HCT116 (cell line): ENCODE measurements around the gene RAI1. TPM values are rescaled to one million over a fixed set of nuclear protein-coding genes. Genes with fewer than 3 reads are reported as not detected.

Source experiments
- ATAC-seq: fragments of 200-7000 bp; cut with Tn5 transposase; 2 replicates; pipeline ENCODE4 v1.9.1; 2020; ENCODE audit warnings: mild to moderate bottlenecking, moderate library complexity
- BruUV-seq: library from RNA; stranded (reverse); fragments of 400-500 nt; replicated peaks from 2 replicates; lab custom pipeline; 2021; lab: Mats Ljungman, UMichigan
- CTCF ChIA-PET: fragments of 300-600 bp; sonication (Branson Sonifier 250); formaldehyde crosslinking; loops from one replicate; lab custom pipeline; 2021; ENCODE audit warnings: antibody characterized with exemption; lab: Charles Lee
- POLR2A ChIA-PET: fragments of 300-600, 350-600 bp; sonication (Branson Sonifier 250); formaldehyde crosslinking; loops from one replicate; lab custom pipeline; 2021; ENCODE audit warnings: antibody characterized with exemption; lab: Charles Lee
- RAD21 ChIA-PET, 2 experiments: fragments of 300-600 bp; sonication (Branson Sonifier 250); formaldehyde crosslinking; loops; one replicate each; lab custom pipeline; 2023; ENCODE audit warnings: low total read pairs in 2 of 2; ENCODE audit not compliant: uncharacterized antibody in 2 of 2, unreplicated experiment in 2 of 2, low non-redundant PET in 1 of 2; lab: Charles Lee
- DNase-seq: peaks from one replicate; pipeline ENCODE4 v3.0.0-alpha.2; 2010; ENCODE audit warnings: low read depth, low spot score
- H2AFZ ChIP-seq: fragments of 200-600 bp; shearing (Covaris generic), sonication (generic); 2 replicates; pipeline ENCODE4 v1.6.1; 2017; ENCODE audit warnings: low read depth, mixed run types, mixed read lengths, antibody characterized with exemption, low read length; ENCODE audit not compliant: poor library complexity, severe bottlenecking
- H3K27ac ChIP-seq: 2 replicates; pipeline ENCODE4 v1.5.1; 2012; ENCODE audit warnings: low read depth, low read length
- H3K27me3 ChIP-seq: fragments of 200-600 bp; sonication (generic); 2 replicates; pipeline ENCODE4 v1.6.1; 2016; ENCODE audit warnings: mixed run types, low read length, mixed read lengths; ENCODE audit not compliant: insufficient read depth
- H3K36me3 ChIP-seq, 2 experiments: fragments of 200-500 bp in 1 of 2; fragments of 200-600 bp in 1 of 2; sonication (Bioruptor generic) in 1 of 2; sonication (generic) in 1 of 2; 2 replicates each; pipeline versions ENCODE4 v1.5.1 to v1.6.1; 2014 to 2016; ENCODE audit warnings: low read length in 2 of 2, inconsistent platforms in 1 of 2, mixed read lengths in 1 of 2, mixed run types in 1 of 2; ENCODE audit not compliant: insufficient read depth in 2 of 2, control insufficient read depth in 1 of 2
- H3K4me1 ChIP-seq, 2 experiments: fragments of 200-600 bp in 1 of 2; sonication (generic) in 1 of 2; 2 replicates each; pipeline versions ENCODE4 v1.5.1 to v1.6.1; 2012 to 2017; ENCODE audit warnings: low read length in 2 of 2, inconsistent platforms in 1 of 2, mild to moderate bottlenecking in 1 of 2, mixed read lengths in 1 of 2, mixed run types in 1 of 2, moderate library complexity in 1 of 2; ENCODE audit not compliant: insufficient read depth in 2 of 2, control insufficient read depth in 1 of 2
- H3K4me2 ChIP-seq: fragments of 200-600 bp; sonication (generic); 2 replicates; pipeline ENCODE4 v1.6.1; 2017; ENCODE audit warnings: mixed run types, low read length, mixed read lengths
- H3K4me3 ChIP-seq, 2 experiments: fragments of 200-600 bp in 1 of 2; sonication (generic) in 1 of 2; replicated peaks in 1 of 2; 2 replicates each; pipeline ENCODE4 v1.5.1; 2011 to 2016; ENCODE audit warnings: low read length in 2 of 2, control low read depth in 1 of 2, low read depth in 1 of 2, mild to moderate bottlenecking in 1 of 2, mixed read lengths in 1 of 2, mixed run types in 1 of 2
- H3K79me2 ChIP-seq: fragments of 200-600 bp; sonication (generic); 2 replicates; pipeline ENCODE4 v1.6.1; 2017; ENCODE audit warnings: mild to moderate bottlenecking, mixed run types, low read length, moderate library complexity, mixed read lengths; ENCODE audit not compliant: insufficient read depth
- H3K9ac ChIP-seq: fragments of 200-600 bp; sonication (generic); 2 replicates; pipeline ENCODE4 v1.6.1; 2016; ENCODE audit warnings: low read length, mixed read lengths
- H3K9me2 ChIP-seq: fragments of 200-600 bp; sonication (generic), shearing (Covaris generic); 2 replicates; pipeline ENCODE4 v1.6.1; 2017; ENCODE audit warnings: mixed run types, mild to moderate bottlenecking, moderate library complexity; ENCODE audit not compliant: insufficient read depth
- H3K9me3 ChIP-seq, 2 experiments: fragments of 200-500 bp in 1 of 2; fragments of 200-600 bp in 1 of 2; sonication (Bioruptor generic) in 1 of 2; sonication (generic) in 1 of 2; 2 replicates each; pipeline ENCODE4 v1.6.1; 2014 to 2017; ENCODE audit warnings: low read length in 2 of 2, mixed read lengths in 2 of 2, inconsistent platforms in 1 of 2, low read depth in 1 of 2, mild to moderate bottlenecking in 1 of 2, mixed run types in 1 of 2, moderate library complexity in 1 of 2; ENCODE audit not compliant: control insufficient read depth in 1 of 2, insufficient read depth in 1 of 2
- H4K20me1 ChIP-seq: fragments of 200-600 bp; sonication (generic), shearing (Covaris generic); 2 replicates; pipeline ENCODE4 v1.6.1; 2017; ENCODE audit warnings: mixed run types, mild to moderate bottlenecking, moderate library complexity; ENCODE audit not compliant: insufficient read depth
- POLR2A ChIP-seq: IDR thresholded peaks from 2 replicates; pipeline ENCODE4 v1.7.0; 2011; ENCODE audit warnings: borderline replicate concordance; ENCODE audit not compliant: insufficient read depth, insufficient read length; ENCODE audit errors: extremely low read depth
- POLR2AphosphoS5 ChIP-seq: IDR thresholded peaks from 2 replicates; pipeline ENCODE4 v1.6.1; 2011; ENCODE audit warnings: mild to moderate bottlenecking, low read depth, low read length, moderate library complexity
- RAD21 ChIP-seq: IDR thresholded peaks from 2 replicates; pipeline ENCODE4 v1.6.1; 2012; ENCODE audit warnings: low read depth, mild to moderate bottlenecking
- SIN3A ChIP-seq: IDR thresholded peaks from 2 replicates; pipeline ENCODE4 v1.6.1; 2012; ENCODE audit warnings: low read depth
- YY1 ChIP-seq: IDR thresholded peaks from 2 replicates; pipeline ENCODE4 v1.6.1; 2011; ENCODE audit warnings: low read length, low read depth, moderate library complexity, mild to moderate bottlenecking; ENCODE audit not compliant: insufficient replicate concordance; ENCODE audit errors: extremely low read depth
- intact Hi-C: fragments of 100-400 bp; cut with micrococcal nuclease; formaldehyde crosslinking; loops from 2 replicates; pipeline ENCODE4 v1.10.0; 2022
- total RNA-seq: library from RNA; stranded (reverse); gene quantifications from one replicate; pipeline ENCODE4 v1.2.1, GENCODE V29; 2021; ENCODE audit not compliant: unreplicated experiment
- TF ChIP-seq, protein P1 (sequence below): IDR thresholded peaks from 2 replicates; pipeline ENCODE4 v1.6.1; 2012; ENCODE audit warnings: low read depth
- TF ChIP-seq, protein P2 (sequence below): IDR thresholded peaks from 2 replicates; pipeline ENCODE4 v1.6.1; 2011; ENCODE audit warnings: mild to moderate bottlenecking, low read length, moderate library complexity; ENCODE audit not compliant: insufficient replicate concordance; ENCODE audit errors: extremely low read depth
- TF ChIP-seq, protein P3 (sequence below): IDR thresholded peaks from 2 replicates; pipeline ENCODE4 v1.6.1; 2012

Gene RAI1
- total RNA-seq, 1 experiment from 2014 or later = 38.5 TPM

DNA sequence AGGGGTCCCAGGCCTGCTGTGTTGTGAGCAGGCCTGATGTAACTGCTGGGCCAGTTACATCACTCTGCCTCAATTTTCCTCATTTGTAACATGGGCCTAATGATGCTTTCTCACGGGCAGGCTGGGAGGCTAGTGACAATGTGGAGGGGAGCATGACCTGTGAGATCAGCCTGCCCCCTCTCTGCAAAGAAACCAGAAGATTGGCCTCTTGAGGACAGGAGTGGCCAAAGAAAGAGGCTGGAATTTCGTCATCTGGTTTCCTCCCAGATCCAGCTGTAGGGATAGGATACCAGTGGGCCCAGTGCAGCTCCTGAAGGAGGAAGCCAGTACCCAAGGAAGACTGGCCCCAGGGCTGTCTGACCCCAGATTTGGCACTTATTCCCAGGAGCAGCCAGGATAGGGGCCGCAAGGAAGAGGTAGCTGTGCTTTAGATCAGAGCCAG lies 156.1 kb downstream of the RAI1 start:
- BruUV-seq = TSS peak; percentile 71
- intact Hi-C loops = loop anchor here (10.0 kb wide), 1 partner anchor 153 kb away; the partner anchor contains the start of gene RAI1
- RAD21 ChIA-PET = no interaction called here

More for the DNA sequence above, 156.1 kb downstream of the RAI1 start:
- peak overlapping the region; percentile 98 for H3K27ac ChIP-seq
- peak; percentile 69 for DNase-seq
- TF ChIP-seq, protein P1, sequence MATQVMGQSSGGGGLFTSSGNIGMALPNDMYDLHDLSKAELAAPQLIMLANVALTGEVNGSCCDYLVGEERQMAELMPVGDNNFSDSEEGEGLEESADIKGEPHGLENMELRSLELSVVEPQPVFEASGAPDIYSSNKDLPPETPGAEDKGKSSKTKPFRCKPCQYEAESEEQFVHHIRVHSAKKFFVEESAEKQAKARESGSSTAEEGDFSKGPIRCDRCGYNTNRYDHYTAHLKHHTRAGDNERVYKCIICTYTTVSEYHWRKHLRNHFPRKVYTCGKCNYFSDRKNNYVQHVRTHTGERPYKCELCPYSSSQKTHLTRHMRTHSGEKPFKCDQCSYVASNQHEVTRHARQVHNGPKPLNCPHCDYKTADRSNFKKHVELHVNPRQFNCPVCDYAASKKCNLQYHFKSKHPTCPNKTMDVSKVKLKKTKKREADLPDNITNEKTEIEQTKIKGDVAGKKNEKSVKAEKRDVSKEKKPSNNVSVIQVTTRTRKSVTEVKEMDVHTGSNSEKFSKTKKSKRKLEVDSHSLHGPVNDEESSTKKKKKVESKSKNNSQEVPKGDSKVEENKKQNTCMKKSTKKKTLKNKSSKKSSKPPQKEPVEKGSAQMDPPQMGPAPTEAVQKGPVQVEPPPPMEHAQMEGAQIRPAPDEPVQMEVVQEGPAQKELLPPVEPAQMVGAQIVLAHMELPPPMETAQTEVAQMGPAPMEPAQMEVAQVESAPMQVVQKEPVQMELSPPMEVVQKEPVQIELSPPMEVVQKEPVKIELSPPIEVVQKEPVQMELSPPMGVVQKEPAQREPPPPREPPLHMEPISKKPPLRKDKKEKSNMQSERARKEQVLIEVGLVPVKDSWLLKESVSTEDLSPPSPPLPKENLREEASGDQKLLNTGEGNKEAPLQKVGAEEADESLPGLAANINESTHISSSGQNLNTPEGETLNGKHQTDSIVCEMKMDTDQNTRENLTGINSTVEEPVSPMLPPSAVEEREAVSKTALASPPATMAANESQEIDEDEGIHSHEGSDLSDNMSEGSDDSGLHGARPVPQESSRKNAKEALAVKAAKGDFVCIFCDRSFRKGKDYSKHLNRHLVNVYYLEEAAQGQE = no peak
- TF ChIP-seq YY1 (peak; percentile 15), POLR2AphosphoS5 (no peak), POLR2A (peak; percentile 19), RAD21 (peak; percentile 18; the same call in 1 of the 2 replicates), SIN3A (0 out of 2 replicates have a peak, but pooled peaks have one; percentile 25)
- TF ChIP-seq, protein P2, sequence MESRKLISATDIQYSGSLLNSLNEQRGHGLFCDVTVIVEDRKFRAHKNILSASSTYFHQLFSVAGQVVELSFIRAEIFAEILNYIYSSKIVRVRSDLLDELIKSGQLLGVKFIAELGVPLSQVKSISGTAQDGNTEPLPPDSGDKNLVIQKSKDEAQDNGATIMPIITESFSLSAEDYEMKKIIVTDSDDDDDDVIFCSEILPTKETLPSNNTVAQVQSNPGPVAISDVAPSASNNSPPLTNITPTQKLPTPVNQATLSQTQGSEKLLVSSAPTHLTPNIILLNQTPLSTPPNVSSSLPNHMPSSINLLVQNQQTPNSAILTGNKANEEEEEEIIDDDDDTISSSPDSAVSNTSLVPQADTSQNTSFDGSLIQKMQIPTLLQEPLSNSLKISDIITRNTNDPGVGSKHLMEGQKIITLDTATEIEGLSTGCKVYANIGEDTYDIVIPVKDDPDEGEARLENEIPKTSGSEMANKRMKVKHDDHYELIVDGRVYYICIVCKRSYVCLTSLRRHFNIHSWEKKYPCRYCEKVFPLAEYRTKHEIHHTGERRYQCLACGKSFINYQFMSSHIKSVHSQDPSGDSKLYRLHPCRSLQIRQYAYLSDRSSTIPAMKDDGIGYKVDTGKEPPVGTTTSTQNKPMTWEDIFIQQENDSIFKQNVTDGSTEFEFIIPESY = no peak
- TF ChIP-seq, protein P3, sequence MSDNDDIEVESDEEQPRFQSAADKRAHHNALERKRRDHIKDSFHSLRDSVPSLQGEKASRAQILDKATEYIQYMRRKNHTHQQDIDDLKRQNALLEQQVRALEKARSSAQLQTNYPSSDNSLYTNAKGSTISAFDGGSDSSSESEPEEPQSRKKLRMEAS = peak; percentile 51; the same call in 1 of the 2 replicates
- no peaks in the 10 kb centered on the region for H3K9me2 ChIP-seq
- POLR2A ChIA-PET = interaction anchor here (1.0 to 4.2 kb wide), 12 partner anchors 9 to 162 kb away, joined by 3 to 112 read pairs (median 6); partner anchors contain the start of genes DRC3 and TOM1L2
- peaks cover 66 to 83% of the 10 kb centered on the region in 2 experiments for H3K4me1 ChIP-seq
- peaks cover 0 to 20% of the 10 kb centered on the region in 2 experiments; a peak in 1 of 4 replicates for H3K36me3 ChIP-seq
- peak; percentile 13 for ATAC-seq
- peaks cover 52% of the 10 kb centered on the region for H3K79me2 ChIP-seq
- CTCF ChIA-PET = interaction anchor here (1.2 to 2.0 kb wide), 5 partner anchors 9 to 82 kb away, joined by 3 to 7 read pairs (median 4); no protein-coding TSS in a partner anchor
- H3K4me2 ChIP-seq = peak overlapping the region; percentile 88
- no peaks in the 10 kb centered on the region for H3K27me3 ChIP-seq
- H4K20me1 ChIP-seq = no peaks in the 10 kb centered on the region
- H3K9ac ChIP-seq = peak overlapping the region; percentile 99
- peak overlapping the region; percentile 78 to 84 for H3K4me3 ChIP-seq
- H2AFZ ChIP-seq = no peak overlapping the region
- H3K9me3 ChIP-seq = no peaks in the 10 kb centered on the region
